Measurements from ENCODE around the gene TNS2. TPM values are rescaled to one million over a fixed set of nuclear protein-coding genes. Genes with fewer than 3 reads are reported as not detected.

The TNS2 gene
- total and polyA plus RNA-seq, 2 of the 13 experiments (the other 11 are each of a cell fraction or from before 2014, with no cell fraction given) = 8.9 to 20.4 TPM

DNA sequence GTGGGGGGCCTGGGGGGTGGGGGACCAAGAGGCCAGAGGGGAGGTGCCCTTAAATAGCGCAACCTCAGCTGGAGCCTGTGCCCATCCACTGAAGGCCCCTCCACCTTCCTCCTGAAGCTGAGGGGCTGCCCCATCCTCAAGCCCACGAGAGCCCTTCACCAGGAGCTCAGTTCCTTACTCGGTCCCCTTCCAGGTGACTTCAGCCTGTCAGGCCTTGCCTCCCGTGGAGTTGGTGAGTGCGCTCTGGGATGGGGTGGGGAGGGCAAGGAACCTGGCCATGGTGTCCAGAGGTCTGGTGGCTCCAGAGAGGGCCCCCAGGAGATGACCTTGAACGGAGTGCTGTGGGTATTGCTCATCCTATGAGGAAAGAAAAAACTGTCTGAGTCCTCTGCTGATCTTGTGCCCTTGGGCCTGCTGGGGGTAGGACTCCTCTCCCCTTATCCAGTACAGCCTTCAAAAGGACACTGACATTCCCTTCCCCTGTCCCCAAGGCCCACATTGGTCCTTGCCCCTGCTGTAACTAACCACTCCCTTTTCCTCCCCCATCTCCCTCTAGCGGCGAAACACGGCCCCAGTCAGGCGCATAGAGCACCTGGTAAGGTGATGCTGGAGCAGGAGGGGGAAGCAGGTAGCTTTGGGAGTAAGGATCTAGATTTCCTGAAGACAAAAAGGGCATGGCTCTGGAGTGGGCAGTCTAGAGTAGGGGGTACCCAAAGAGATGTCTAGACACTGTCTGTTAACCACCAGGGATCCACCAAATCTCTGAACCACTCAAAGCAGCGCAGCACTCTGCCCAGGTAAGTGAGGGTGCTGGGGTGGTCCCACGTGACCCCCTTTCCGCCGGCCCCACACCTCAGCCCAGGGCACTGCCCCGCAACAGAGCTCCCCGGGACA, 3.6 kb downstream of the TNS2 start (continued):
- TF ChIP-seq ZNF550 (CRISPR knock-in tag; IDR thresholded peaks at IDR 0.05; ENCODE audit: borderline replicate concordance) (no peak), PTBP1 (IDR thresholded peaks at IDR 0.05; ENCODE audit: low read depth, low read length, poor library complexity, severe bottlenecking) (no peak), ZFP37 (CRISPR knock-in tag; IDR thresholded peaks at IDR 0.05; ENCODE audit: borderline replicate concordance) (0 out of 2 replicates have a peak, but pooled peaks have one; percentile 23), FOXA3 (CRISPR knock-in tag; IDR thresholded peaks at IDR 0.05) (peak; percentile 29; the same call in 1 of the 2 replicates), MYNN (CRISPR knock-in tag; IDR thresholded peaks at IDR 0.05; ENCODE audit: low read depth) (no peak), KDM4B (CRISPR knock-in tag; IDR thresholded peaks at IDR 0.05) (peak; percentile 38; the same call in 1 of the 2 replicates), RFX3 (CRISPR knock-in tag; IDR thresholded peaks at IDR 0.05) (no peak), SRSF9 (IDR thresholded peaks at IDR 0.05; ENCODE audit: borderline replicate concordance, insufficient read depth, low read depth, low read length, poor library complexity, severe bottlenecking) (no peak), ZBTB7B (CRISPR knock-in tag; IDR thresholded peaks at IDR 0.05) (0 out of 2 replicates have a peak, but pooled peaks have one; percentile 31), ZNF546 (CRISPR knock-in tag; conservative IDR thresholded peaks at IDR 0.05) (no peak), FOXO1 (CRISPR knock-in tag; IDR thresholded peaks at IDR 0.05) (no peak), SP1 (IDR thresholded peaks at IDR 0.05) (no peak), SP1 (CRISPR knock-in tag; IDR thresholded peaks at IDR 0.05) (peak; percentile 63; the same call in 1 of the 2 replicates), BHLHE40 (IDR thresholded peaks at IDR 0.05; ENCODE audit: low read length) (no peak), MAFK (conservative IDR thresholded peaks at IDR 0.05 in 1 of 2, IDR thresholded peaks at IDR 0.05 in 1 of 2; ENCODE audit: low read length in 2 of 2) (no peak), RXRB (CRISPR knock-in tag; IDR thresholded peaks at IDR 0.05; ENCODE audit: borderline replicate concordance) (0 out of 2 replicates have a peak, but pooled peaks have one; percentile 35), ZNF746 (CRISPR knock-in tag; IDR thresholded peaks at IDR 0.05) (no peak), RBM22 (optimal IDR thresholded peaks at IDR 0.05; ENCODE audit: low read length) (peak; percentile 39), BRF2 (CRISPR knock-in tag; IDR thresholded peaks at IDR 0.05) (no peak), ZFP1 (CRISPR knock-in tag; IDR thresholded peaks at IDR 0.05) (0 out of 2 replicates have a peak, but pooled peaks have one; percentile 47), NCOA2 (CRISPR knock-in tag; IDR thresholded peaks at IDR 0.05) (peak; percentile 47; the same call in 1 of the 2 replicates), TCF12 (IDR thresholded peaks at IDR 0.05) (no peak), TCF12 (CRISPR knock-in tag; IDR thresholded peaks at IDR 0.05) (0 out of 2 replicates have a peak, but pooled peaks have one; percentile 20), HOXA7 (CRISPR knock-in tag; IDR thresholded peaks at IDR 0.05) (no peak), ELF1 (CRISPR knock-in tag; IDR thresholded peaks at IDR 0.05) (peak; percentile 41; the same call in 1 of the 2 replicates), KDM6A (CRISPR knock-in tag; IDR thresholded peaks at IDR 0.05; ENCODE audit: low read depth) (peak; percentile 47; the same call in 1 of the 2 replicates)
- TF ChIP-seq, protein P1, sequence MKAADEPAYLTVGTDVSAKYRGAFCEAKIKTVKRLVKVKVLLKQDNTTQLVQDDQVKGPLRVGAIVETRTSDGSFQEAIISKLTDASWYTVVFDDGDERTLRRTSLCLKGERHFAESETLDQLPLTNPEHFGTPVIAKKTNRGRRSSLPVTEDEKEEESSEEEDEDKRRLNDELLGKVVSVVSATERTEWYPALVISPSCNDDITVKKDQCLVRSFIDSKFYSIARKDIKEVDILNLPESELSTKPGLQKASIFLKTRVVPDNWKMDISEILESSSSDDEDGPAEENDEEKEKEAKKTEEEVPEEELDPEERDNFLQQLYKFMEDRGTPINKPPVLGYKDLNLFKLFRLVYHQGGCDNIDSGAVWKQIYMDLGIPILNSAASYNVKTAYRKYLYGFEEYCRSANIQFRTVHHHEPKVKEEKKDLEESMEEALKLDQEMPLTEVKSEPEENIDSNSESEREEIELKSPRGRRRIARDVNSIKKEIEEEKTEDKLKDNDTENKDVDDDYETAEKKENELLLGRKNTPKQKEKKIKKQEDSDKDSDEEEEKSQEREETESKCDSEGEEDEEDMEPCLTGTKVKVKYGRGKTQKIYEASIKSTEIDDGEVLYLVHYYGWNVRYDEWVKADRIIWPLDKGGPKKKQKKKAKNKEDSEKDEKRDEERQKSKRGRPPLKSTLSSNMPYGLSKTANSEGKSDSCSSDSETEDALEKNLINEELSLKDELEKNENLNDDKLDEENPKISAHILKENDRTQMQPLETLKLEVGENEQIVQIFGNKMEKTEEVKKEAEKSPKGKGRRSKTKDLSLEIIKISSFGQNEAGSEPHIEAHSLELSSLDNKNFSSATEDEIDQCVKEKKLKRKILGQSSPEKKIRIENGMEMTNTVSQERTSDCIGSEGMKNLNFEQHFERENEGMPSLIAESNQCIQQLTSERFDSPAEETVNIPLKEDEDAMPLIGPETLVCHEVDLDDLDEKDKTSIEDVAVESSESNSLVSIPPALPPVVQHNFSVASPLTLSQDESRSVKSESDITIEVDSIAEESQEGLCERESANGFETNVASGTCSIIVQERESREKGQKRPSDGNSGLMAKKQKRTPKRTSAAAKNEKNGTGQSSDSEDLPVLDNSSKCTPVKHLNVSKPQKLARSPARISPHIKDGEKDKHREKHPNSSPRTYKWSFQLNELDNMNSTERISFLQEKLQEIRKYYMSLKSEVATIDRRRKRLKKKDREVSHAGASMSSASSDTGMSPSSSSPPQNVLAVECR (CRISPR knock-in tag; IDR thresholded peaks at IDR 0.05; ENCODE audit: borderline replicate concordance) = peak; percentile 36; the same call in 1 of the 2 replicates

All from HepG2 (cell line).